WTC11 (cell line): ENCODE data around the gene NME8. TPM values are rescaled to one million over a fixed set of nuclear protein-coding genes. Genes with fewer than 3 reads are reported as not detected.

Experiments used
- ATAC-seq: fragments of 200-7000 bp; cut with Tn5 transposase; 2 replicates; pipeline ENCODE4 v1.10.0; 2021; ENCODE audit warnings: mild to moderate bottlenecking, moderate library complexity
- CTCF ChIA-PET: fragments of 300-600 bp; sonication (Branson Sonifier 250); formaldehyde crosslinking; loops from one replicate; lab custom pipeline; 2021; ENCODE audit warnings: antibody characterized with exemption; lab: Charles Lee
- POLR2A ChIA-PET: fragments of 350-600 bp; sonication (Branson Sonifier 250); formaldehyde crosslinking; loops from one replicate; lab custom pipeline; 2021; ENCODE audit warnings: antibody characterized with exemption; lab: Charles Lee
- DNase-seq: peaks from one replicate; pipeline ENCODE4 v3.0.0; 2021; ENCODE audit warnings: low spot score
- H3K27ac Mint-ChIP-seq: 2 replicates; pipeline ENCODE4 v1.8.0; 2021; ENCODE audit warnings: mixed read lengths
- H3K27me3 Mint-ChIP-seq: 2 replicates; pipeline ENCODE4 v1.8.0; 2021; ENCODE audit warnings: low read depth, mild to moderate bottlenecking, moderate library complexity, mixed read lengths
- H3K36me3 Mint-ChIP-seq: 2 replicates; pipeline ENCODE4 v1.8.0; 2021; ENCODE audit warnings: mixed read lengths
- H3K4me1 Mint-ChIP-seq: 2 replicates; pipeline ENCODE4 v1.8.0; 2022; ENCODE audit warnings: mixed read lengths
- H3K4me3 Mint-ChIP-seq: 2 replicates; pipeline ENCODE4 v1.8.0; 2021; ENCODE audit warnings: mild to moderate bottlenecking, moderate library complexity, mixed read lengths
- H3K9me3 Mint-ChIP-seq: 2 replicates; pipeline ENCODE4 v1.8.0; 2021; ENCODE audit warnings: mixed read lengths
- CBFB ChIP-seq: sonication (generic); formaldehyde crosslinking; IDR thresholded peaks from 2 replicates; pipeline ENCODE4 v1.8.1; 2022; ENCODE audit warnings: mild to moderate bottlenecking, low read depth, missing genetic modification reagents
- CREB1 ChIP-seq: sonication (generic); formaldehyde crosslinking; IDR thresholded peaks from 2 replicates; pipeline ENCODE4 v1.8.0; 2023; ENCODE audit warnings: mild to moderate bottlenecking, missing genetic modification reagents
- CREM ChIP-seq: sonication (generic); formaldehyde crosslinking; IDR thresholded peaks from 2 replicates; pipeline ENCODE4 v1.8.1; 2022; ENCODE audit warnings: mild to moderate bottlenecking, missing genetic modification reagents, moderate library complexity
- EMX1 ChIP-seq: fragments of 250-450 bp; sonication (Bioruptor Pico); IDR thresholded peaks from 2 replicates; pipeline ENCODE4 v1.8.0; 2021; ENCODE audit warnings: mild to moderate bottlenecking
- FOXJ3 ChIP-seq: sonication (generic); formaldehyde crosslinking; IDR thresholded peaks from 2 replicates; pipeline ENCODE4 v1.9.0; 2021; ENCODE audit warnings: missing genetic modification reagents, mild to moderate bottlenecking, borderline replicate concordance
- JAZF1 ChIP-seq: fragments of 250-450 bp; sonication (Bioruptor Pico); IDR thresholded peaks from 2 replicates; pipeline ENCODE4 v1.9.0; 2021; ENCODE audit warnings: moderate library complexity, mild to moderate bottlenecking, inconsistent platforms
- JUN ChIP-seq: sonication (generic); formaldehyde crosslinking; IDR thresholded peaks from 2 replicates; pipeline ENCODE4 v1.8.0; 2023; ENCODE audit warnings: mild to moderate bottlenecking, missing genetic modification reagents
- NFATC4 ChIP-seq: fragments of 250-450 bp; sonication (Bioruptor Pico); IDR thresholded peaks from 2 replicates; pipeline ENCODE4 v1.9.0; 2021; ENCODE audit warnings: mild to moderate bottlenecking
- NFE2L1 ChIP-seq: sonication (generic); formaldehyde crosslinking; IDR thresholded peaks from 2 replicates; pipeline ENCODE4 v1.8.1; 2023; ENCODE audit warnings: missing genetic modification reagents
- NR3C1 ChIP-seq: sonication (generic); formaldehyde crosslinking; conservative IDR thresholded peaks from 2 replicates; pipeline ENCODE4 v1.8.1; 2023; ENCODE audit warnings: low read depth, mild to moderate bottlenecking, missing genetic modification reagents
- SP1 ChIP-seq: sonication (generic); formaldehyde crosslinking; conservative IDR thresholded peaks from 2 replicates; pipeline ENCODE4 v1.8.1; 2022; ENCODE audit warnings: missing genetic modification reagents
- TEAD1 ChIP-seq: sonication (generic); formaldehyde crosslinking; IDR thresholded peaks from 2 replicates; pipeline ENCODE4 v1.8.0; 2022; ENCODE audit warnings: mild to moderate bottlenecking, missing genetic modification reagents
- TEAD4 ChIP-seq: sonication (generic); formaldehyde crosslinking; IDR thresholded peaks from 2 replicates; pipeline ENCODE4 v1.8.0; 2022; ENCODE audit warnings: mild to moderate bottlenecking, missing genetic modification reagents
- ZBTB21 ChIP-seq: sonication (generic); formaldehyde crosslinking; IDR thresholded peaks from 2 replicates; pipeline ENCODE4 v1.8.1; 2023; ENCODE audit warnings: mild to moderate bottlenecking, missing genetic modification reagents, borderline replicate concordance
- total RNA-seq: library from RNA; stranded (reverse); gene quantifications from 3 replicates; pipeline ENCODE4 v1.2.3, GENCODE V29; 2021
- TF ChIP-seq, protein P1 (sequence below): sonication (generic); formaldehyde crosslinking; IDR thresholded peaks from 2 replicates; pipeline ENCODE4 v1.8.1; 2023; ENCODE audit warnings: mild to moderate bottlenecking, missing genetic modification reagents
- TF ChIP-seq, protein P2 (sequence below): fragments of 200-600 bp; IDR thresholded peaks from 2 replicates; pipeline ENCODE4 v1.8.0; 2022; ENCODE audit warnings: antibody characterized with exemption
- TF ChIP-seq, protein P3 (sequence below): sonication (generic); formaldehyde crosslinking; IDR thresholded peaks from 2 replicates; pipeline ENCODE4 v1.8.1; 2022; ENCODE audit warnings: mild to moderate bottlenecking, missing genetic modification reagents, moderate library complexity, borderline replicate concordance
- TF ChIP-seq, protein P4 (sequence below): sonication (generic); formaldehyde crosslinking; IDR thresholded peaks from 2 replicates; pipeline ENCODE4 v1.8.0; 2022; ENCODE audit warnings: mild to moderate bottlenecking, missing genetic modification reagents
- TF ChIP-seq, protein P5 (sequence below): fragments of 250-450 bp; sonication (Bioruptor Pico); IDR thresholded peaks from 2 replicates; pipeline ENCODE4 v2.1.2; 2022; ENCODE audit warnings: mild to moderate bottlenecking, moderate library complexity
- TF ChIP-seq, protein P6 (sequence below): fragments of 250-450 bp; sonication (Bioruptor Pico); IDR thresholded peaks from 2 replicates; pipeline ENCODE4 v1.9.0; 2021; ENCODE audit warnings: mild to moderate bottlenecking, borderline replicate concordance

Gene NME8
- total RNA-seq, 1 experiment from 2014 or later = 1.0 TPM

DNA sequence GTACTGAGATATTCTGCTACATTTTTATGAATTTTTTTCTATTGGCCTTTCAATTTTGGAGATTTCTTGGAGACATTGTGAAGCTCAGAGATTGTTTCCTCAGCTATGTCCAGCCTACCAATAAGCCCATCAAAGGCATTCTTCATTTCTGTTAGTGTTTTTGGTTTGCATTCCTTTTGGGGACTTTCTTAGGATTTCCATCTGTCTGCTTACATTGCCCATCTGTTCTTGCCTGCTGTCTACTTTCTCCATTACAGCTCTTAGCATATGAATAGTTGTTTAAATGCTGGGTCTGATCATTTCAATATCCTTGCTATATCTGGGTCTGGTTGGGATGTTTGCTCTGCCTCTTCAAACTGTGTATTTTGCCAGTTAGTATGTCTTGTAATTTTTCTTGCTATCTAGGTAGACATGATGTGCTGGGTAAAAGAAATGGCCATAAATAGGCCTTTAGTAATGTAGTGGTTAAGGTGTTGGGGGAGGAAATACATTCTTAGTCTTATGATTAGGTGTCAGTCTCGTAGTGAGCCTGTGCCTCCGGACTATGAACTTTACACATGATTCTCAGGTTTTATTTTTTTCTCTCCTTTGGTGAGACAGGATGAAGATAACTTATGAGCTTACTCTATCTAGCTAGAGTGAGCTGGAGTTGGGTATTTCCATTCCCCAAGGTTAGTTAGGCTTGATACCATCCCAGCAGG is 32.6 kb upstream of the NME8 start (continued):
- TF ChIP-seq TEAD1 (CRISPR knock-in tag) (no peak), TEAD4 (no peak)
- TF ChIP-seq, protein P1, sequence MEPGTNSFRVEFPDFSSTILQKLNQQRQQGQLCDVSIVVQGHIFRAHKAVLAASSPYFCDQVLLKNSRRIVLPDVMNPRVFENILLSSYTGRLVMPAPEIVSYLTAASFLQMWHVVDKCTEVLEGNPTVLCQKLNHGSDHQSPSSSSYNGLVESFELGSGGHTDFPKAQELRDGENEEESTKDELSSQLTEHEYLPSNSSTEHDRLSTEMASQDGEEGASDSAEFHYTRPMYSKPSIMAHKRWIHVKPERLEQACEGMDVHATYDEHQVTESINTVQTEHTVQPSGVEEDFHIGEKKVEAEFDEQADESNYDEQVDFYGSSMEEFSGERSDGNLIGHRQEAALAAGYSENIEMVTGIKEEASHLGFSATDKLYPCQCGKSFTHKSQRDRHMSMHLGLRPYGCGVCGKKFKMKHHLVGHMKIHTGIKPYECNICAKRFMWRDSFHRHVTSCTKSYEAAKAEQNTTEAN (CRISPR knock-in tag) = no peak
- TF ChIP-seq, all 79 proteins: peak for 0

DNA sequence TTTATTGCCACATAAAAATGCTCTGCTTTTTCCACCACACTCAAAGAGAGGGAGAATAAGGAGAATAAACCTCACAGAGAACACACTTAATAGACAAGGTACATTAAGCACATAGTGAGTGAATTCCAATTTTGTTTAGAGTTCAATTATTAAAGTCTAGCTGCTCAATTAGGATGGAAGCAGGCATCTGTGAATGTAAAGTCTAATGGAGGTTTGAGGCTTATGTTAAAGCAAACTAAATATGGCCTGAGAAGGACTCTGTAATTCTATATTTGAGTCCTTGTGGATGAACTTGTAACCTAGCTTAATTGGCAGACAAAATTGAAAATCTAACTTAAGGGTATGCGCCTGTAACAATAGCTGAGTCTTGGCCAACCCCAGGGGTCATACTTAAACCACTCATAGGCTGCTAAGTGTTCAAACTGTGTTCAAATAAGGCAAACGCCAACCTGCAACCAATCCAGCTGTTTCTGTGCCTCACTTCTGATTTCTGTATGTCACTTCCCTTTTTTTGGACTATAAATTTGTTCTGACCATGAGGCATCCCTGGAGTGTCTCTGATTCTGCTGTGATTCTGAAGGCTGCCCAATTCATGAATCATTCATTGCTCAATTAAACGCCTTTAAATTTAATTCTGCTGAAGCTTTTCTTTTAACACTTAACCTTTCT is 31.3 kb upstream of the NME8 start:
- no peak for ATAC-seq
- POLR2A ChIA-PET = no interaction called here
- TF ChIP-seq ZBTB21 (CRISPR knock-in tag) (no peak), NFE2L1 (CRISPR knock-in tag) (no peak), CREB1 (no peak), CREM (CRISPR knock-in tag) (no peak), SP1 (CRISPR knock-in tag) (no peak), CBFB (CRISPR knock-in tag) (no peak), FOXJ3 (CRISPR knock-in tag) (no peak), NFATC4 (no peak), JUN (no peak)
- TF ChIP-seq, protein P2, sequence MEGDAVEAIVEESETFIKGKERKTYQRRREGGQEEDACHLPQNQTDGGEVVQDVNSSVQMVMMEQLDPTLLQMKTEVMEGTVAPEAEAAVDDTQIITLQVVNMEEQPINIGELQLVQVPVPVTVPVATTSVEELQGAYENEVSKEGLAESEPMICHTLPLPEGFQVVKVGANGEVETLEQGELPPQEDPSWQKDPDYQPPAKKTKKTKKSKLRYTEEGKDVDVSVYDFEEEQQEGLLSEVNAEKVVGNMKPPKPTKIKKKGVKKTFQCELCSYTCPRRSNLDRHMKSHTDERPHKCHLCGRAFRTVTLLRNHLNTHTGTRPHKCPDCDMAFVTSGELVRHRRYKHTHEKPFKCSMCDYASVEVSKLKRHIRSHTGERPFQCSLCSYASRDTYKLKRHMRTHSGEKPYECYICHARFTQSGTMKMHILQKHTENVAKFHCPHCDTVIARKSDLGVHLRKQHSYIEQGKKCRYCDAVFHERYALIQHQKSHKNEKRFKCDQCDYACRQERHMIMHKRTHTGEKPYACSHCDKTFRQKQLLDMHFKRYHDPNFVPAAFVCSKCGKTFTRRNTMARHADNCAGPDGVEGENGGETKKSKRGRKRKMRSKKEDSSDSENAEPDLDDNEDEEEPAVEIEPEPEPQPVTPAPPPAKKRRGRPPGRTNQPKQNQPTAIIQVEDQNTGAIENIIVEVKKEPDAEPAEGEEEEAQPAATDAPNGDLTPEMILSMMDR = no peak
- TF ChIP-seq, protein P1 (CRISPR knock-in tag) = no peak
- TF ChIP-seq, protein P3, sequence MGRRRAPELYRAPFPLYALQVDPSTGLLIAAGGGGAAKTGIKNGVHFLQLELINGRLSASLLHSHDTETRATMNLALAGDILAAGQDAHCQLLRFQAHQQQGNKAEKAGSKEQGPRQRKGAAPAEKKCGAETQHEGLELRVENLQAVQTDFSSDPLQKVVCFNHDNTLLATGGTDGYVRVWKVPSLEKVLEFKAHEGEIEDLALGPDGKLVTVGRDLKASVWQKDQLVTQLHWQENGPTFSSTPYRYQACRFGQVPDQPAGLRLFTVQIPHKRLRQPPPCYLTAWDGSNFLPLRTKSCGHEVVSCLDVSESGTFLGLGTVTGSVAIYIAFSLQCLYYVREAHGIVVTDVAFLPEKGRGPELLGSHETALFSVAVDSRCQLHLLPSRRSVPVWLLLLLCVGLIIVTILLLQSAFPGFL = no peak
- TF ChIP-seq, protein P4, sequence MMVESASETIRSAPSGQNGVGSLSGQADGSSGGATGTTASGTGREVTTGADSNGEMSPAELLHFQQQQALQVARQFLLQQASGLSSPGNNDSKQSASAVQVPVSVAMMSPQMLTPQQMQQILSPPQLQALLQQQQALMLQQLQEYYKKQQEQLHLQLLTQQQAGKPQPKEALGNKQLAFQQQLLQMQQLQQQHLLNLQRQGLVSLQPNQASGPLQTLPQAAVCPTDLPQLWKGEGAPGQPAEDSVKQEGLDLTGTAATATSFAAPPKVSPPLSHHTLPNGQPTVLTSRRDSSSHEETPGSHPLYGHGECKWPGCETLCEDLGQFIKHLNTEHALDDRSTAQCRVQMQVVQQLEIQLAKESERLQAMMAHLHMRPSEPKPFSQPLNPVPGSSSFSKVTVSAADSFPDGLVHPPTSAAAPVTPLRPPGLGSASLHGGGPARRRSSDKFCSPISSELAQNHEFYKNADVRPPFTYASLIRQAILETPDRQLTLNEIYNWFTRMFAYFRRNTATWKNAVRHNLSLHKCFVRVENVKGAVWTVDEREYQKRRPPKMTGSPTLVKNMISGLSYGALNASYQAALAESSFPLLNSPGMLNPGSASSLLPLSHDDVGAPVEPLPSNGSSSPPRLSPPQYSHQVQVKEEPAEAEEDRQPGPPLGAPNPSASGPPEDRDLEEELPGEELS = no peak
- no peak for DNase-seq
- H3K4me1 Mint-ChIP-seq = peaks cover 28% of the 10 kb centered on the region
- H3K27ac Mint-ChIP-seq = no peak overlapping the region
- no peak overlapping the region for H3K4me3 Mint-ChIP-seq
- no peaks in the 10 kb centered on the region for H3K36me3 Mint-ChIP-seq
- CTCF ChIA-PET = interaction anchor here (1.2 kb wide), 1 partner anchor 17 kb away, joined by 3 read pairs; no protein-coding TSS in a partner anchor
- H3K9me3 Mint-ChIP-seq = peaks cover 8% of the 10 kb centered on the region; the same call in 1 of the 2 replicates
- no peaks in the 10 kb centered on the region for H3K27me3 Mint-ChIP-seq

DNA sequence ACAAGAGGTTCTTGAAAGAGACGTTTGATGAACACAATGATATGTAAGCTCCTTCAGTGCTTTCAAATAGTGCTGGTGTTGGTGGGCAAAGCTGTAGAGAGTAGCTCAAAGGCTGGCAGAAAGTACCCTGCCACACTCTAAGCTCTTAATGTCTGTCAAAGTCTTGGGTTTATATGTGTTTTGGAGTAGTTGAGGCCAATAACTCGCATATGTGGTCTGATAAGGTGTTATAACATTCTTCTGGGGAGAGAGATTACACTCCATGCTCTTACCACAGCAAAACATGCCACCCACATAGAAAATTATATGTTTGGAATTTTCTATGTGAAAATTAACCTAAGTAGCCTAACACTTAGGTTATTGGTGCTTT is 30.8 kb upstream of the NME8 start:
- Mint-ChIP-seq H3K27ac (peak overlapping the region; percentile 4; the same call in 1 of the 2 replicates), H3K9me3 (peaks cover 7% of the 10 kb centered on the region; the same call in 1 of the 2 replicates), H3K4me1 (peaks cover 28% of the 10 kb centered on the region), H3K27me3 (no peaks in the 10 kb centered on the region), H3K4me3 (no peak overlapping the region), H3K36me3 (no peaks in the 10 kb centered on the region)
- ChIA-PET CTCF (no interaction called here), POLR2A (no interaction called here)
- DNase-seq = no peak
- ATAC-seq = no peak
- no peak for TF ChIP-seq EMX1 (CRISPR knock-in tag)
- TF ChIP-seq JAZF1 (CRISPR knock-in tag) = no peak
- no peak for TF ChIP-seq NR3C1
- TF ChIP-seq, protein P5, sequence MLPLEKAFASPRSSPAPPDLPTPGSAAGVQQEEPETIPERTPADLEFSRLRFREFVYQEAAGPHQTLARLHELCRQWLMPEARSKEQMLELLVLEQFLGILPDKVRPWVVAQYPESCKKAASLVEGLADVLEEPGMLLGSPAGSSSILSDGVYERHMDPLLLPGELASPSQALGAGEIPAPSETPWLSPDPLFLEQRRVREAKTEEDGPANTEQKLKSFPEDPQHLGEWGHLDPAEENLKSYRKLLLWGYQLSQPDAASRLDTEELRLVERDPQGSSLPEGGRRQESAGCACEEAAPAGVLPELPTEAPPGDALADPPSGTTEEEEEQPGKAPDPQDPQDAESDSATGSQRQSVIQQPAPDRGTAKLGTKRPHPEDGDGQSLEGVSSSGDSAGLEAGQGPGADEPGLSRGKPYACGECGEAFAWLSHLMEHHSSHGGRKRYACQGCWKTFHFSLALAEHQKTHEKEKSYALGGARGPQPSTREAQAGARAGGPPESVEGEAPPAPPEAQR (CRISPR knock-in tag) = no peak
- TF ChIP-seq, protein P6, sequence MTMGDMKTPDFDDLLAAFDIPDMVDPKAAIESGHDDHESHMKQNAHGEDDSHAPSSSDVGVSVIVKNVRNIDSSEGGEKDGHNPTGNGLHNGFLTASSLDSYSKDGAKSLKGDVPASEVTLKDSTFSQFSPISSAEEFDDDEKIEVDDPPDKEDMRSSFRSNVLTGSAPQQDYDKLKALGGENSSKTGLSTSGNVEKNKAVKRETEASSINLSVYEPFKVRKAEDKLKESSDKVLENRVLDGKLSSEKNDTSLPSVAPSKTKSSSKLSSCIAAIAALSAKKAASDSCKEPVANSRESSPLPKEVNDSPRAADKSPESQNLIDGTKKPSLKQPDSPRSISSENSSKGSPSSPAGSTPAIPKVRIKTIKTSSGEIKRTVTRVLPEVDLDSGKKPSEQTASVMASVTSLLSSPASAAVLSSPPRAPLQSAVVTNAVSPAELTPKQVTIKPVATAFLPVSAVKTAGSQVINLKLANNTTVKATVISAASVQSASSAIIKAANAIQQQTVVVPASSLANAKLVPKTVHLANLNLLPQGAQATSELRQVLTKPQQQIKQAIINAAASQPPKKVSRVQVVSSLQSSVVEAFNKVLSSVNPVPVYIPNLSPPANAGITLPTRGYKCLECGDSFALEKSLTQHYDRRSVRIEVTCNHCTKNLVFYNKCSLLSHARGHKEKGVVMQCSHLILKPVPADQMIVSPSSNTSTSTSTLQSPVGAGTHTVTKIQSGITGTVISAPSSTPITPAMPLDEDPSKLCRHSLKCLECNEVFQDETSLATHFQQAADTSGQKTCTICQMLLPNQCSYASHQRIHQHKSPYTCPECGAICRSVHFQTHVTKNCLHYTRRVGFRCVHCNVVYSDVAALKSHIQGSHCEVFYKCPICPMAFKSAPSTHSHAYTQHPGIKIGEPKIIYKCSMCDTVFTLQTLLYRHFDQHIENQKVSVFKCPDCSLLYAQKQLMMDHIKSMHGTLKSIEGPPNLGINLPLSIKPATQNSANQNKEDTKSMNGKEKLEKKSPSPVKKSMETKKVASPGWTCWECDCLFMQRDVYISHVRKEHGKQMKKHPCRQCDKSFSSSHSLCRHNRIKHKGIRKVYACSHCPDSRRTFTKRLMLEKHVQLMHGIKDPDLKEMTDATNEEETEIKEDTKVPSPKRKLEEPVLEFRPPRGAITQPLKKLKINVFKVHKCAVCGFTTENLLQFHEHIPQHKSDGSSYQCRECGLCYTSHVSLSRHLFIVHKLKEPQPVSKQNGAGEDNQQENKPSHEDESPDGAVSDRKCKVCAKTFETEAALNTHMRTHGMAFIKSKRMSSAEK (CRISPR knock-in tag) = no peak
